Ascending aorta (tissue), 2 donors: ENCODE results near the gene LHFPL3. TPM values are rescaled to one million over a fixed set of nuclear protein-coding genes. Genes with fewer than 3 reads are reported as not detected.

Experiments
- DNase-seq, 2 donors: peaks; one replicate each; pipeline ENCODE4 v3.0.0-alpha.2; 2019; ENCODE audit warnings: low spot score in 2 of 2
- H3K27ac ChIP-seq, 2 donors: fragments of 200-600 bp; sonication (generic); one replicate each; pipeline ENCODE4 v1.5.1; 2016 to 2017; ENCODE audit warnings: mild to moderate bottlenecking in 1 of 2
- H3K27me3 ChIP-seq: fragments of 200-600 bp; sonication (generic); one replicate; pipeline ENCODE4 v1.5.1; 2017
- H3K36me3 ChIP-seq, 2 donors: fragments of 200-600 bp; sonication (generic); one replicate each; pipeline ENCODE4 v1.5.1; 2016
- H3K4me1 ChIP-seq, 2 donors: fragments of 200-600 bp; sonication (generic); one replicate each; pipeline ENCODE4 v1.5.1; 2016 to 2017; ENCODE audit warnings: mild to moderate bottlenecking in 1 of 2
- H3K4me3 ChIP-seq, 2 donors: fragments of 200-600 bp; sonication (generic); one replicate each; pipeline ENCODE4 v1.5.1; 2016 to 2017; ENCODE audit warnings: mild to moderate bottlenecking in 1 of 2
- H3K9me3 ChIP-seq, 2 donors: fragments of 200-600 bp; sonication (generic); one replicate each; pipeline ENCODE4 v1.5.1; 2016
- intact Hi-C: fragments of 100-400 bp; cut with DNase I; formaldehyde crosslinking; loops from one replicate; pipeline ENCODE4 v1.15.1; 2023
- total RNA-seq: library from RNA; depleted of rRNA; stranded (reverse); fragments of >200 nt; gene quantifications from one replicate; pipeline ENCODE4 v1.1.0, GENCODE V29; 2016
- TF ChIP-seq, protein P1 (sequence below), 3 experiments: fragments of 200-600 bp in 2 of 3; fragments of 450-650 bp in 1 of 3; sonication (generic) in 2 of 3; IDR thresholded peaks; one replicate each; pipeline ENCODE4 v1.5.1; 2016 to 2019; ENCODE audit warnings: antibody characterized with exemption in 3 of 3, mild to moderate bottlenecking in 1 of 3, moderate library complexity in 1 of 3

LHFPL3 gene
- total RNA-seq, 1 donor from 2014 or later, result not detected

DNA sequence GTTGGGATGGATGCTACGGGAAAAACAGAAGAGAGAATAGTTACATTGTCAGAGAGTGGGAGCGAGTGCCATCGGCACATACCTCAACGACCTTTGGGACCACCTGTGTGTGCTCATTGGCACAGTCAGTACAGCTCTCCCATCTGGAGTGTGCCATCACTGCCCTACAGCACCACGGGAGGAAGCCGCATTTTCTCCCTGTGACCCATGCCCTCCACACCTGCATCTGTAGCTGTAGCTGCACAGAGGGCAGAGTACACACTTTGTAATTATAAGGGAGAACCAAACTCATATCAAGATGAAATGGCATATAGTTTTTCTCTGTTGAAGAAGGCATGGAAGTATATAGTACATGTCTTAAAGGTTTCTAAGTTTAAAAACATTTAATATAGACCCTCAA is 207.4 kb downstream of the LHFPL3 start:
- Histone ChIP-seq H3K4me1 (no peaks in the 10 kb centered on the region), H3K9me3 (no peaks in the 10 kb centered on the region), H3K27me3 (no peaks in the 10 kb centered on the region), H3K4me3 (no peak overlapping the region), H3K36me3 (no peaks in the 10 kb centered on the region), H3K27ac (no peak overlapping the region)
- TF ChIP-seq, protein P1, sequence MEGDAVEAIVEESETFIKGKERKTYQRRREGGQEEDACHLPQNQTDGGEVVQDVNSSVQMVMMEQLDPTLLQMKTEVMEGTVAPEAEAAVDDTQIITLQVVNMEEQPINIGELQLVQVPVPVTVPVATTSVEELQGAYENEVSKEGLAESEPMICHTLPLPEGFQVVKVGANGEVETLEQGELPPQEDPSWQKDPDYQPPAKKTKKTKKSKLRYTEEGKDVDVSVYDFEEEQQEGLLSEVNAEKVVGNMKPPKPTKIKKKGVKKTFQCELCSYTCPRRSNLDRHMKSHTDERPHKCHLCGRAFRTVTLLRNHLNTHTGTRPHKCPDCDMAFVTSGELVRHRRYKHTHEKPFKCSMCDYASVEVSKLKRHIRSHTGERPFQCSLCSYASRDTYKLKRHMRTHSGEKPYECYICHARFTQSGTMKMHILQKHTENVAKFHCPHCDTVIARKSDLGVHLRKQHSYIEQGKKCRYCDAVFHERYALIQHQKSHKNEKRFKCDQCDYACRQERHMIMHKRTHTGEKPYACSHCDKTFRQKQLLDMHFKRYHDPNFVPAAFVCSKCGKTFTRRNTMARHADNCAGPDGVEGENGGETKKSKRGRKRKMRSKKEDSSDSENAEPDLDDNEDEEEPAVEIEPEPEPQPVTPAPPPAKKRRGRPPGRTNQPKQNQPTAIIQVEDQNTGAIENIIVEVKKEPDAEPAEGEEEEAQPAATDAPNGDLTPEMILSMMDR (IDR thresholded peaks at IDR 0.05), result no peak
- DNase-seq, result no peak
- intact Hi-C loops, result no loop called here

DNA sequence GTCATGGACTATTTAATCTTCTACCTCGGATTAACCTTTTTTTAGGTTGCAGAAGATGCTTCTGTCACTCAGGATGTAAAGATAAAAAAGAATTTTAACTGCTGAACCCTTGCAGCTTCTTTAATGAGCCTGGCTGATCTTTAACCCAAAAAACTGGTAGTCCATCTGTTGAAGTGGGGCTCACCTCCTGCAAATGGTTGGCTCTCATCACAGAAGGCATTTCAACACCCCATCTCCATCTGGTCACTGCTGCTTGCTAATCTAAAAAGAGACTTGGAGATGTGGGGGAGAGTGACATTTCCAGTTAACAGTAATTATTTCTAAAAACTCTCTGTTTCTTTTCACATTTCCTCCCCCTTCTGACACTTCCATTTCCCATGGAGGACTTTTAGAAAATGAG is 208.6 kb downstream of the LHFPL3 start:
- Histone ChIP-seq H3K36me3 (no peaks in the 10 kb centered on the region), H3K4me3 (no peak overlapping the region), H3K9me3 (no peaks in the 10 kb centered on the region), H3K4me1 (no peaks in the 10 kb centered on the region), H3K27me3 (no peaks in the 10 kb centered on the region), H3K27ac (no peak overlapping the region)
- TF ChIP-seq, protein P1 (IDR thresholded peaks at IDR 0.05), result no peak
- intact Hi-C loops, result no loop called here
- no peak for DNase-seq

DNA sequence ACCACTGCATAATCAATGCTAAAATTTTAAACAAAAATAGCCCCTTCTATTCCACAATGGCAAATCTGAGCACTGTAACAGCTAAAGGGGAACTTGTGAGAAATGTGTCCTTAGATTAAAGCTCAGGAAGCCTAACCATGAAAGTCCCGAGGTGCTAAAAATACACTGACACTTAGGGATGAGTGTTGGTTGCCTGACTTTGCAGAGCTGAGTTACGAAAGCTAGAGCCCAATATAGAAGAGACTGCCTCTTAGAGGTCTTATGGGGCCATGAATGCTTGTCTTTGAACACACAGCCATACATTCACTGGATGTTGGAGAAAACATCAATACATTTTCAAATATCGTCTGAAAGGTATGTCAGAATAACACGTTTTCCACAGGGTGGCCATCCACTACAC is 209.7 kb downstream of the LHFPL3 start:
- no peak overlapping the region for H3K27ac ChIP-seq
- TF ChIP-seq, protein P1 (IDR thresholded peaks at IDR 0.05), result no peak

DNA sequence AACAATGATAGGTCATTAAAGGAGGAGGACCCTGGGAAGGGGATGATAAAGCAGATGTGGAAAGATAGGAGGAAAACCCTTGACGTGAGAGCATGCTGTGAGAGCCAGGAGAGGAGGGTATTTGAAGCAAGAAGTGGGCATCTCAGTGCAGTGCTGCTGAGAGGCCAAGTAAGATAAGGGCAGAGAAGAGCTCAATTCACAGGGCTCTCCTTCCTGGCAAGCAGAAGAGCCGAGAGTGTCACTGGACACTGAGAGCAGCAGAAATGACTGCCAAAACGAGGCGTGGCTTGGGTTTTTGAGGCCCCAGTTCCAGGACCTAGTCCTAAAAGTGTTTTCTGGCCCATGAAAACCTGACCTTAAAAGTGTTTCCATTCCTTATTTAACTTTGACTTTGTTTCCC is 213.5 kb downstream of the LHFPL3 start:
- no peak overlapping the region for H3K4me3 ChIP-seq
- no peak overlapping the region for H3K27ac ChIP-seq
- no peaks in the 10 kb centered on the region for H3K36me3 ChIP-seq
- TF ChIP-seq, protein P1 (IDR thresholded peaks at IDR 0.05), result no peak
- H3K27me3 ChIP-seq, result no peaks in the 10 kb centered on the region
- no peak for DNase-seq
- H3K9me3 ChIP-seq, result no peaks in the 10 kb centered on the region
- intact Hi-C loops, result no loop called here
- H3K4me1 ChIP-seq, result no peaks in the 10 kb centered on the region

More for the DNA sequence above, 209.7 kb downstream of the LHFPL3 start:
- no peaks in the 10 kb centered on the region for H3K27me3 ChIP-seq
- no peak for DNase-seq
- H3K4me3 ChIP-seq, result no peak overlapping the region
- no peaks in the 10 kb centered on the region for H3K4me1 ChIP-seq
- H3K36me3 ChIP-seq, result no peaks in the 10 kb centered on the region
- intact Hi-C loops, result no loop called here
- H3K9me3 ChIP-seq, result no peaks in the 10 kb centered on the region

DNA sequence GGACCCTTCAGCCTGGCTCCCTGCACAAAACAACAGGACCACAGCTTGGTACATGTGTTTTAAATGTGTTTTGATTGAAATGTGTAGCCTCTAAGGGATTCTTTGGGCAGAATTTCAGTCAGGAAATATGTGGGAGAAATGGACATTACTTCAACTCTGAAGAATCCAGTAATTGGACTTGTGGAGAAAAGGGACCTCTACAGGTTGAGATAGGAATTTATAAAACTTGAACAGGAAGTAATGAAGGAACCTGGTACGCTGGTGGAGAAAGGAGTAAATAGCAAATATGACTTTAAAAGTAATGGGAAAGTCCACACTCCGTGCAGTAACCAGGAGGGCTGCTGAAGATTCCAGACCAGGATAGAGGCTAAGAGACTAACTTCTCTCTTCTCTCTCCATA is 220.5 kb downstream of the LHFPL3 start:
- intact Hi-C loops, result no loop called here

More for the DNA sequence above, 220.5 kb downstream of the LHFPL3 start:
- no peak for DNase-seq
- H3K4me3 ChIP-seq, result no peak overlapping the region
- H3K27me3 ChIP-seq, result no peaks in the 10 kb centered on the region
- H3K27ac ChIP-seq, result no peak overlapping the region
- H3K4me1 ChIP-seq, result no peaks in the 10 kb centered on the region
- H3K9me3 ChIP-seq, result no peaks in the 10 kb centered on the region
- no peaks in the 10 kb centered on the region for H3K36me3 ChIP-seq
- TF ChIP-seq, protein P1 (IDR thresholded peaks at IDR 0.05), result no peak
